ENCODE data around the gene FEM1C. TPM values are rescaled to one million over a fixed set of nuclear protein-coding genes. Genes with fewer than 3 reads are reported as not detected.
A peak's percentile ranks its signal among the peaks of the same experiment; 100 is the strongest.
"Not testable (repeated sequence)": the region's sequence is repeated elsewhere in the genome, so short reads cannot be mapped to it uniquely, and the experiment has no call there.

The FEM1C gene
- total RNA-seq, 1 donor from 2014 or later: 43.1 TPM

DNA sequence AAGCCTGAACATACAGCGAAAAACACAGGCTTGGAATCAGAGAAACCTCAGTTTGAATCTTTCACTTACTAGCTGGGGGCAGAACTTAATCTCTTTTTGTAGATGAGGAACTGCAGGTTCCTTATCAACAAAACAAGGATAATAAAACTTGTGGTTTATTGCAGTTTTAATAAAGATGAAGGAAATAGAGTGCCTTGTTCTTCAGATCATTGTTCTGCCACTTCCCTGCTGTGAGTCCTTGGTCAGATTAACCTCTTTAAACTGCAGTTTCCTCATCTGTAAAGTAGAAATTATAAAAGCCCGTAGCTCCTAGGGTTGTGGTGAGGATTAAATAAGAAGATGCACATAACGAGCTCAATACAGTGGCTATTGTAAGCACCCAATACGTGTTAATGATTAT lies 57.4 kb downstream of the FEM1C start:
- DNase-seq (no peak), ATAC-seq (no peak)
- intact Hi-C loops (cut with micrococcal nuclease): no loop called here

DNA sequence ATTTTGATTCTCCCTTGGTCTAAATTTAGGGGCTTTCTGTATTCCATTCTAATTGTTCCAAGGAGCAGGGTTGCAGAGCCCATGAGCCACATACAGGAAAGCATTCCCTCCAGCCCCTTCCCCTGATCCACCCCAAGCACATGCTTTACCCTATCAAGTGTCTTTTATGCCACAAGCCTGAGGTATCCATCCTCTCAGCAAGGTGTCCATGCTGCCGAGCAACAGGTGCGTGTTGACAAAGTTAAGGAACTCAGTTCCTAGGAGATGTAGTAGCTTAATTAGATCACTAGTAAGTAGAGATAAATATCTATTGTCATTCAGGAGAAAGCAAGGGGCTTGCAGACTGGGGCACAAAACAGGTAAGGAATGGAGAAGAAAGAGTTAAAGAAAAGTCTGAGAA lies 57.8 kb downstream of the FEM1C start:
- ATAC-seq (no peak), DNase-seq (no peak)

DNA sequence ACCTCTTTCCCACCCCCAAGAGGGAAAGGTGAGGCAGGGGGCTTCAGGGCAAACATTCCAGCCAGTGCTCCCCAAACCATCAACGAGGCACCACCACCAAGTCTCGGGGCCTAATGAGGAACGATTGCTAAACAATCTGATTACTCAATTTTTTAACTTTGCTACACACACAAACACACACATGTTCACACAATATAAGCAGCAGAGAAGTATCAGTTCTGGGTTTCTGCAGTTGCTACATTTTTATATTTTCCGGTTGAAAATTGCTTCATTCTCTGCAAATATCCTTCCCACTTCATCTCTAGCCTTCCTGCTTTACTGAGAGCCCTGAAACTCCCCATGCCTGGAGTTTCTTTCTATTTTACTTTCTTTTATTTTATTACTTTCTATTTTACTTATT lies 60.2 kb downstream of the FEM1C start:
- intact Hi-C loops (cut with micrococcal nuclease): no loop called here
- no peak for DNase-seq
- ATAC-seq: peak; percentile 15

More for the DNA sequence above, 57.8 kb downstream of the FEM1C start:
- intact Hi-C loops (cut with micrococcal nuclease): no loop called here

GRCh38 chr5:115480900-115481299 lies 63.7 kb downstream of the FEM1C start:
- ATAC-seq: no peak
- no peak for DNase-seq
- intact Hi-C loops (cut with micrococcal nuclease): no loop called here

- ATAC-seq: no peak
- intact Hi-C loops (cut with micrococcal nuclease): no loop called here
- DNase-seq: no peak
Measured at GRCh38 chr5:115480271-115480670, 64.3 kb downstream of the FEM1C start.

- DNase-seq; intact Hi-C loops (cut with micrococcal nuclease); ATAC-seq: not testable (repeated sequence)
Measured at GRCh38 chr5:115479166-115479873, 65.3 kb downstream of the FEM1C start.

- ATAC-seq (no peak), DNase-seq (no peak)
- intact Hi-C loops (cut with micrococcal nuclease): no loop called here
Measured at GRCh38 chr5:115478281-115478680, 66.3 kb downstream of the FEM1C start.

GRCh38 chr5:115477581-115477980 lies 67.0 kb downstream of the FEM1C start:
- no peak for DNase-seq
- no peak for ATAC-seq
- intact Hi-C loops (cut with micrococcal nuclease): no loop called here

DNA sequence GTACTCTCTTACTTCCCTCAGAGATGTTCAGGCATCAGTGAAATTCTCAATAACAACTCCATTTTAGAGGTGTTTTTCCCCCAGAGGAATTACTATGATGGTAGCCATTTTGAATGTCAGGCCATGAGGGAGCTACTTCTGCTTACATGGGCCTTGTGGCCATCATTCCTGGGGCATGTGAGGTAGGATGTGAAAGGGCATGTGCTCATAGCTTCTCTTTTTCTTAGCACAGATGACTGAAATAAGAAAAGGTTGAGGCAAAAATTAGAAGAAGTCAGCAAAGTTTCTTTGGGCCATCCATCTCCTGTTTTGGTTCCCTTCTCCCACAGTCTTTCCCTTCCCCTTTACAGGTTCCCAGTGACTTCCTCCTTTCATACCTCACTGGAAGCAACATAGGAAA lies 68.8 kb downstream of the FEM1C start:
- intact Hi-C loops (cut with micrococcal nuclease): no loop called here
- ATAC-seq: no peak
- no peak for DNase-seq

- peak; percentile 68 for DNase-seq
- intact Hi-C loops (cut with micrococcal nuclease): no loop called here
- ATAC-seq: peak; percentile 90
Measured at GRCh38 chr5:115472271-115473025, 72.1 kb downstream of the FEM1C start.

GRCh38 chr5:115471345-115472063 lies 73.1 kb downstream of the FEM1C start:
- DNase-seq (peak; percentile 62), ATAC-seq (peak; percentile 92)
- intact Hi-C loops (cut with micrococcal nuclease): no loop called here

DNA sequence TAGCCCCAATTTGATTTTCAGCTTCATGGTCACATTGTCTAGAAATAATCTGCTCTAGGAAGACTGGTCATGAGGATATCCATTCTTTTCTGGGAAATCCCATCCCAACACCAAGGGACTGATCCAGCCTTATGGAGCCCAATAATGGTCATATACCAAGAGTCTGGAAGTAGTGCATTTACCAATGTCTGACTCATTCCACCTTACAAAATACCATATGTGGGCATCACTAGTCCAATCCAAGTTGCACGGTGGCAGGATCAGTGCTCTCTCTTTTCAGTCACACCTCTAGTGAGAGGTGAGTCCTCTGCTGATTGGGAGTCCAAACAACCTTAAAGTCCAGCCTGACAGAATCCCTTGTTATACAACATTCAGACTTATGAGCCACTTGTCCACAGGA lies 73.7 kb downstream of the FEM1C start:
- intact Hi-C loops (cut with micrococcal nuclease): no loop called here
- no peak for DNase-seq
- ATAC-seq: no peak

Other genes starting within 250 kb of the FEM1C start
- 4.6 TPM for gene CCDC112, start 248.1 kb downstream of the FEM1C start, total RNA-seq
- 3.0 TPM for gene TICAM2, start 57.7 kb upstream of the FEM1C start, total RNA-seq
- 66.7 TPM for gene TMED7, start 81.3 kb upstream of the FEM1C start, total RNA-seq